ENCODE data around the gene ALPI. TPM values are rescaled to one million over a fixed set of nuclear protein-coding genes. Genes with fewer than 3 reads are reported as not detected.
"Not testable (repeated sequence)": the region's sequence is repeated elsewhere in the genome, so short reads cannot be mapped to it uniquely, and the experiment has no call there.

Gene ALPI
- total RNA-seq: 10 to 100 TPM in 1 of 5 donors, 1 to 10 TPM in 1, not detected in 3; 1.4 to 12.3 TPM
- not detected for polyA plus RNA-seq
- long read RNA-seq, donor 1: 0 reads
- long read RNA-seq, donor 2, partial matches to known transcripts: 0 of 4 reads
- long read RNA-seq, donor 2, other reads (novel, unspliced or antisense): 0 of 4 reads
- long read RNA-seq, donor 3: 0 reads
- long read RNA-seq, donor 4: 0 reads
- long read RNA-seq, donor 5: 0 reads
- long read RNA-seq, donor 6: 0 reads
- long read RNA-seq, donor 7: 0 reads
- long read RNA-seq, donor 8: 0 reads
- long read RNA-seq, donor 9: 0 reads
- long read RNA-seq, donor 10: 0 reads

GRCh38 chr2:232455426-232456255 is at the start of gene ALPI:
Gene ALPI (plus strand): TSS chr2:232456153. CDS start chr2:232456200, 47 bp downstream.
- intact Hi-C loops (cut with DNase I; ENCODE audit: low total_unique reads): no loop called here
- WGBS, 5 donors: 69 to 83% (median 73%) methylated on average over 8 to 14 of the region's 14 CpGs
- TF ChIP-seq POLR2A (IDR thresholded peaks at IDR 0.05): no peak
- TF ChIP-seq POLR2AphosphoS5 (IDR thresholded peaks at IDR 0.05): no peak
- no peak for TF ChIP-seq CTCF (IDR thresholded peaks at IDR 0.05)
- no peaks in the 10 kb centered on the region for H3K4me1 ChIP-seq
- H3K27ac ChIP-seq: no peak within 1 kb of the TSS
- no peaks in the 10 kb centered on the region for H3K36me3 ChIP-seq
- DNase-seq: peak in 1 of 2 donors; percentile 62
- peaks cover 0 to 52% (median 21%) of the 10 kb centered on the region in 3 donors for H3K27me3 ChIP-seq
- H3K4me3 ChIP-seq: no peak within 1 kb of the TSS
- H3K9me3 ChIP-seq: no peaks in the 10 kb centered on the region

GRCh38 chr2:232406556-232407310 is 49.2 kb upstream of the ALPI start, which contains the start of gene ALPG:
Gene ALPG (plus strand): TSS chr2:232406844. CDS start chr2:232406895, 51 bp downstream.
- Histone ChIP-seq H3K27ac (no peak within 1 kb of the TSS), H3K4me3 (no peak within 1 kb of the TSS), H3K4me1 (no peaks in the 10 kb centered on the region), H3K9me3 (no peaks in the 10 kb centered on the region), H3K36me3 (no peaks in the 10 kb centered on the region), H3K27me3 (peaks cover 5 to 34% (median 6%) of the 10 kb centered on the region in 3 donors)
- intact Hi-C loops (cut with DNase I; ENCODE audit: low total_unique reads): no loop called here
- DNase-seq: peak in 1 of 2 donors; percentile 18
- TF ChIP-seq CTCF (IDR thresholded peaks at IDR 0.05) (no peak), EP300 (IDR thresholded peaks at IDR 0.05) (no peak), POLR2AphosphoS5 (IDR thresholded peaks at IDR 0.05) (no peak), POLR2A (IDR thresholded peaks at IDR 0.05) (no peak)
- 82 to 91% (median 88%) methylated on average over 8 to 17 of the region's 17 CpGs for WGBS, 5 donors

GRCh38 chr2:232407428-232408150 is 48.4 kb upstream of the ALPI start:
- H3K27ac ChIP-seq; intact Hi-C loops (cut with DNase I; ENCODE audit: low total_unique reads); H3K36me3 ChIP-seq; H3K4me1 ChIP-seq; DNase-seq; H3K9me3 ChIP-seq; H3K4me3 ChIP-seq: not testable (repeated sequence)
- WGBS, 5 donors: 86 to 90% (median 88%) methylated on average over 3 to 28 of the region's 30 CpGs
- H3K27me3 ChIP-seq: peaks cover 5 to 36% (median 6%) of the 10 kb centered on the region in 3 donors

- H3K36me3 ChIP-seq; H3K4me1 ChIP-seq; intact Hi-C loops (cut with DNase I; ENCODE audit: low total_unique reads); H3K4me3 ChIP-seq; DNase-seq; H3K27ac ChIP-seq; H3K9me3 ChIP-seq: not testable (repeated sequence)
- WGBS, 5 donors: 77 to 92% (median 85%) methylated on average over 4 to 10 of the region's 10 CpGs
- H3K27me3 ChIP-seq: peaks cover 5 to 43% (median 6%) of the 10 kb centered on the region in 3 donors
Observed at GRCh38 chr2:232408269-232408668, 47.7 kb upstream of the ALPI start.

- DNase-seq; intact Hi-C loops (cut with DNase I; ENCODE audit: low total_unique reads); H3K36me3 ChIP-seq; H3K27ac ChIP-seq; H3K9me3 ChIP-seq; H3K4me3 ChIP-seq; H3K4me1 ChIP-seq: not testable (repeated sequence)
- WGBS, 5 donors: 19 to 71% (median 40%) methylated on average over 9 to 40 of the region's 40 CpGs
- peaks cover 5 to 53% (median 6%) of the 10 kb centered on the region in 3 donors for H3K27me3 ChIP-seq
Observed at GRCh38 chr2:232409617-232410016, 46.3 kb upstream of the ALPI start.
